Loucy (cell line): ENCODE measurements around the gene TMEM39A.

Source experiments
- CTCF ChIP-seq: fragments of 200-600 bp; sonication (generic); conservative IDR thresholded peaks from 2 replicates; pipeline ENCODE4 v1.5.1; 2014; ENCODE audit warnings: mild to moderate bottlenecking, antibody characterized with exemption, low read length
- EZH2phosphoT487 ChIP-seq: fragments of 200-600 bp; IDR thresholded peaks from 2 replicates; pipeline ENCODE4 v1.6.1; 2018; ENCODE audit warnings: antibody characterized with exemption, mild to moderate bottlenecking, moderate library complexity, borderline replicate concordance

- TF ChIP-seq CTCF, result peak; percentile 65
- no peak for TF ChIP-seq EZH2phosphoT487
Observed at GRCh38 chr3:119388577-119388976, 74.8 kb downstream of the TMEM39A start.
